Right atrium auricular region (tissue), 2 donors: ENCODE data around the gene CHPT1. TPM values are rescaled to one million over a fixed set of nuclear protein-coding genes. Genes with fewer than 3 reads are reported as not detected.
A peak's percentile ranks its signal among the peaks of the same experiment; 100 is the strongest.

Experiments used
- DNase-seq: peaks from one replicate; pipeline ENCODE4 v3.0.0-alpha.2; 2019; ENCODE audit warnings: low spot score
- H3K27ac ChIP-seq, 2 donors: fragments of 200-600 bp; sonication (generic); 1 replicate in 1 of 2; 2 replicates in 1 of 2; pipeline ENCODE4 v1.5.1; 2016 to 2019
- H3K27me3 ChIP-seq, 2 donors: fragments of 200-600 bp; sonication (generic); one replicate each; pipeline versions ENCODE4 v1.5.1 to v1.6.0; 2017 to 2019
- H3K36me3 ChIP-seq: fragments of 200-600 bp; sonication (generic); one replicate; pipeline ENCODE4 v1.5.1; 2016
- H3K4me1 ChIP-seq, 2 donors: fragments of 200-600 bp; sonication (generic); one replicate each; pipeline versions ENCODE4 v1.5.1 to v1.6.0; 2017 to 2019
- H3K4me3 ChIP-seq, 2 donors: fragments of 200-600 bp; sonication (generic); 1 replicate in 1 of 2; 2 replicates in 1 of 2; pipeline ENCODE4 v1.5.1; 2017 to 2019; ENCODE audit warnings: mild to moderate bottlenecking in 1 of 2, moderate library complexity in 1 of 2
- H3K9me3 ChIP-seq, 2 donors: fragments of 200-600 bp; sonication (generic); one replicate each; pipeline ENCODE4 v1.5.1; 2019
- total RNA-seq, 2 donors: library from RNA; depleted of rRNA; stranded (reverse); fragments of >200 nt; gene quantifications; one replicate each; pipeline ENCODE4 v1.1.0, GENCODE V29; 2016
- TF ChIP-seq, protein P1 (sequence below), 2 donors: fragments of 200-600 bp; sonication (generic); IDR thresholded peaks; one replicate each; pipeline ENCODE4 v1.5.1; 2019; ENCODE audit warnings: antibody characterized with exemption in 2 of 2

Gene CHPT1
- total RNA-seq, 2 donors from 2014 or later: 97.9 to 137 TPM

GRCh38 chr12:101666052-101666728, 31.2 kb upstream of the CHPT1 start:
- H3K4me3 ChIP-seq: no peak overlapping the region
- H3K36me3 ChIP-seq: no peaks in the 10 kb centered on the region
- DNase-seq: no peak
- TF ChIP-seq, protein P1, sequence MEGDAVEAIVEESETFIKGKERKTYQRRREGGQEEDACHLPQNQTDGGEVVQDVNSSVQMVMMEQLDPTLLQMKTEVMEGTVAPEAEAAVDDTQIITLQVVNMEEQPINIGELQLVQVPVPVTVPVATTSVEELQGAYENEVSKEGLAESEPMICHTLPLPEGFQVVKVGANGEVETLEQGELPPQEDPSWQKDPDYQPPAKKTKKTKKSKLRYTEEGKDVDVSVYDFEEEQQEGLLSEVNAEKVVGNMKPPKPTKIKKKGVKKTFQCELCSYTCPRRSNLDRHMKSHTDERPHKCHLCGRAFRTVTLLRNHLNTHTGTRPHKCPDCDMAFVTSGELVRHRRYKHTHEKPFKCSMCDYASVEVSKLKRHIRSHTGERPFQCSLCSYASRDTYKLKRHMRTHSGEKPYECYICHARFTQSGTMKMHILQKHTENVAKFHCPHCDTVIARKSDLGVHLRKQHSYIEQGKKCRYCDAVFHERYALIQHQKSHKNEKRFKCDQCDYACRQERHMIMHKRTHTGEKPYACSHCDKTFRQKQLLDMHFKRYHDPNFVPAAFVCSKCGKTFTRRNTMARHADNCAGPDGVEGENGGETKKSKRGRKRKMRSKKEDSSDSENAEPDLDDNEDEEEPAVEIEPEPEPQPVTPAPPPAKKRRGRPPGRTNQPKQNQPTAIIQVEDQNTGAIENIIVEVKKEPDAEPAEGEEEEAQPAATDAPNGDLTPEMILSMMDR (IDR thresholded peaks at IDR 0.05): no peak
- H3K27me3 ChIP-seq: no peaks in the 10 kb centered on the region
- peaks cover 0 to 3% of the 10 kb centered on the region in 2 donors for H3K4me1 ChIP-seq
- H3K9me3 ChIP-seq: no peaks in the 10 kb centered on the region
- no peak overlapping the region for H3K27ac ChIP-seq

GRCh38 chr12:101667591-101667990, 29.8 kb upstream of the CHPT1 start:
- Histone ChIP-seq H3K27ac (no peak overlapping the region), H3K4me1 (peaks cover 0 to 3% of the 10 kb centered on the region in 2 donors), H3K4me3 (no peak overlapping the region), H3K9me3 (no peaks in the 10 kb centered on the region), H3K27me3 (no peaks in the 10 kb centered on the region), H3K36me3 (no peaks in the 10 kb centered on the region)
- no peak for DNase-seq
- TF ChIP-seq, protein P1 (IDR thresholded peaks at IDR 0.05): no peak

DNA sequence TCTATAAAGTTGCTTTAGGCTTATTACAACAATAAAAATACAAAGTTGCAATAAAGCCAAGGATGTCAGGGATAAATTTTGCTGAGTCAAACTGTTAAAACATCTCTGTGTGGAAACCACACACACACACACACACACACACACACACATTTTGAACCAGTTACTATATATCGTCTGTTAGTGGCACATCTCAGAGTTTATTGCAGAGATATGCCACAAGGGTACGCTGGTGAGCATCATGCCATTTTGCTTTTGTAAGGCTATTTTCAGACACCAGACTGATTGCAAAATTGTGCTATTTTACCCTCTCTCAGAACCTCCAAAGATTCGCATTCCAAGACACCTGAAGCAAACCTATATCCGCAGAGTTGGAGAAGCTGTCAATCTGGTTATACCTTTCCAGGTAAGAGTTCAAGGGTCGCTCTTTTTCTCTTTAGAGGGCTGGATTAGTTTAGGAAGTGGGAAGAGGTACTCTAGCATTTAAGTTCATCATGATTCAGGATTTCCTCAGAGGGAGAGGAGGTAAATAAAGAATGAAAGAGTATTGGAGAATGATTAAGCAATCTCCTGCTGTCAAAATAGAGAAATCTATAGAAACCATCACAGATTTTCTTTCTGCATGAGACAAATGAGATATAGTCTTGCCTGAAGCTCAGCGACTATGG, 27.3 kb upstream of the CHPT1 start:
- Histone ChIP-seq H3K4me1 (peaks cover 0 to 3% of the 10 kb centered on the region in 2 donors), H3K9me3 (no peaks in the 10 kb centered on the region), H3K36me3 (no peaks in the 10 kb centered on the region), H3K27ac (no peak overlapping the region), H3K4me3 (no peak overlapping the region), H3K27me3 (no peaks in the 10 kb centered on the region)
- TF ChIP-seq, protein P1 (IDR thresholded peaks at IDR 0.05): peak; percentile 71 to 72
- DNase-seq: peak; percentile 67

- Histone ChIP-seq H3K9me3 (no peaks in the 10 kb centered on the region), H3K27me3 (no peaks in the 10 kb centered on the region), H3K4me3 (no peak overlapping the region), H3K4me1 (peaks cover 0 to 3% of the 10 kb centered on the region in 2 donors), H3K36me3 (no peaks in the 10 kb centered on the region), H3K27ac (no peak overlapping the region)
- DNase-seq: no peak
- TF ChIP-seq, protein P1 (IDR thresholded peaks at IDR 0.05): no peak
Measured at GRCh38 chr12:101671157-101671791, 26.2 kb upstream of the CHPT1 start.

- Histone ChIP-seq H3K4me1 (peaks cover 0 to 3% of the 10 kb centered on the region in 2 donors), H3K27ac (no peak overlapping the region), H3K27me3 (no peaks in the 10 kb centered on the region), H3K36me3 (no peaks in the 10 kb centered on the region), H3K9me3 (no peaks in the 10 kb centered on the region), H3K4me3 (no peak overlapping the region)
- TF ChIP-seq, protein P1 (IDR thresholded peaks at IDR 0.05): no peak
- DNase-seq: no peak
Measured at GRCh38 chr12:101671833-101672232, 25.6 kb upstream of the CHPT1 start.
